ENCODE measurements around the gene MMRN1. TPM values are rescaled to one million over a fixed set of nuclear protein-coding genes. Genes with fewer than 3 reads are reported as not detected.

Gene MMRN1
- total and polyA plus RNA-seq, 2 of the 8 experiments (the other 6 are each of a cell fraction or from before 2014, with no cell fraction given), result not detected

- no peak for TF ChIP-seq CHD7 (IDR thresholded peaks at IDR 0.05; ENCODE audit: insufficient replicate concordance, low read length)
- TF ChIP-seq TBP (IDR thresholded peaks at IDR 0.05; ENCODE audit: low read depth, low read length), result no peak
- TF ChIP-seq ATF2 (IDR thresholded peaks at IDR 0.05; ENCODE audit: low read length), result no peak
- no peak for TF ChIP-seq POLR2A (IDR thresholded peaks at IDR 0.05; ENCODE audit: control extremely low read depth in 1 of 2, low read depth in 2 of 2, low read length in 2 of 2)
- TF ChIP-seq RXRA (IDR thresholded peaks at IDR 0.05; ENCODE audit: insufficient read depth, low read depth, low read length), result no peak
- no peak for TF ChIP-seq SAP30 (IDR thresholded peaks at IDR 0.05; ENCODE audit: insufficient read depth, insufficient replicate concordance, low read length)
- TF ChIP-seq KDM4A (IDR thresholded peaks at IDR 0.05; ENCODE audit: low read depth, low read length, severe bottlenecking), result no peak
- TF ChIP-seq ATF3 (IDR thresholded peaks at IDR 0.05; ENCODE audit: insufficient read depth, low read depth, low read length), result no peak
- TF ChIP-seq NANOG (IDR thresholded peaks at IDR 0.05; ENCODE audit: insufficient read depth, low read depth, low read length, poor library complexity, severe bottlenecking), result no peak
These were observed 31.1 kb upstream of the MMRN1 start (continued) for GRCh38 chr4:89863533-89863932.
